Measurements from ENCODE around the gene MBOAT2.

MBOAT2 gene

DNA sequence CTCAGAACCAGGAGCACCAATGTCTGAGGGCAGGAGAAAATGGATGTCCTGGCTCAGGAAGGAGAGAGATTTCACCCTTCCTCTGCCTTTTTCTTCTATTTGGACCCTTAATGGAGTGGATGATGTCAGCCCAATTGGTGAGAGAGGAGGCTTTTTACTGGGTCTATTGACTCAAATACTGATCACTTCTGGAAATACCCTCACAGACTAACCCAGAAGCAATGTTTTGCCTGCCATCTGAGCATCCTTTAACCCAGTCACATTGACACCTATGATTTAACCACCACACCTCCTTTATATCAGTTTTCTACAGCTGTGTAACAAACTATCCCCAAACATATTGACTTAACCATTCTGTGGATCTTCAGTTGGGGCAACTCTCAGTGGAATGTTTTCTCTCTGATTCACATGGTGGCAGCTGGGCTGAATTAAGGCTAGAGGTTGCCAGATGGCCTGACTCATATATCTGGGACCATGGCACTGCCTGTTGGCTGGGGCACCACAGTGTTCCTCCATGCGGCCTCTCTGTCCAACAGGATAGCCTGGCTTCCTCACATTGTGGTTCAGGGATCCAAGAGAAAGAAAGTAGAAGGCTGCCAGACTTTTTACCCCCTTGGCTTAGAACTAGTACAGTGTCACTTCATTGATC, 18.2 kb upstream of the MBOAT2 start:
- no peak overlapping the region for H3K9ac ChIP-seq (ENCODE audit: low read depth, low read length)
- ATAC-seq (ENCODE audit: insufficient read depth, low read depth): no peak
- no peak for DNase-seq
- H3K27me3 ChIP-seq (ENCODE audit: insufficient read depth, low read length, poor library complexity): no peaks in the 10 kb centered on the region
- H3K79me2 ChIP-seq (ENCODE audit: insufficient read depth, low read length): no peaks in the 10 kb centered on the region
- no peak overlapping the region for H3K4me2 ChIP-seq (ENCODE audit: insufficient read depth, low read length)
- no peaks in the 10 kb centered on the region for H3K9me3 ChIP-seq (ENCODE audit: insufficient read depth, low read length, severe bottlenecking)
- H3K27ac ChIP-seq (ENCODE audit: low read length): no peak overlapping the region
- no peak overlapping the region for H3K4me3 ChIP-seq (ENCODE audit: low read depth in 1 of 2, low read length in 2 of 2)
- H3K4me1 ChIP-seq (ENCODE audit: insufficient read depth, low read length): peaks cover 7% of the 10 kb centered on the region; the same call in 1 of the 2 replicates
- no peaks in the 10 kb centered on the region for H4K20me1 ChIP-seq (ENCODE audit: insufficient read depth, low read length)
- H3K36me3 ChIP-seq (ENCODE audit: insufficient read depth, low read length): no peaks in the 10 kb centered on the region
- TF ChIP-seq EZH2 (IDR thresholded peaks at IDR 0.05; ENCODE audit: borderline replicate concordance, low read depth, low read length, severe bottlenecking): no peak
- TF ChIP-seq, protein P1, sequence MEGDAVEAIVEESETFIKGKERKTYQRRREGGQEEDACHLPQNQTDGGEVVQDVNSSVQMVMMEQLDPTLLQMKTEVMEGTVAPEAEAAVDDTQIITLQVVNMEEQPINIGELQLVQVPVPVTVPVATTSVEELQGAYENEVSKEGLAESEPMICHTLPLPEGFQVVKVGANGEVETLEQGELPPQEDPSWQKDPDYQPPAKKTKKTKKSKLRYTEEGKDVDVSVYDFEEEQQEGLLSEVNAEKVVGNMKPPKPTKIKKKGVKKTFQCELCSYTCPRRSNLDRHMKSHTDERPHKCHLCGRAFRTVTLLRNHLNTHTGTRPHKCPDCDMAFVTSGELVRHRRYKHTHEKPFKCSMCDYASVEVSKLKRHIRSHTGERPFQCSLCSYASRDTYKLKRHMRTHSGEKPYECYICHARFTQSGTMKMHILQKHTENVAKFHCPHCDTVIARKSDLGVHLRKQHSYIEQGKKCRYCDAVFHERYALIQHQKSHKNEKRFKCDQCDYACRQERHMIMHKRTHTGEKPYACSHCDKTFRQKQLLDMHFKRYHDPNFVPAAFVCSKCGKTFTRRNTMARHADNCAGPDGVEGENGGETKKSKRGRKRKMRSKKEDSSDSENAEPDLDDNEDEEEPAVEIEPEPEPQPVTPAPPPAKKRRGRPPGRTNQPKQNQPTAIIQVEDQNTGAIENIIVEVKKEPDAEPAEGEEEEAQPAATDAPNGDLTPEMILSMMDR (IDR thresholded peaks at IDR 0.05; ENCODE audit: borderline replicate concordance, extremely low read depth, low read length, poor library complexity, severe bottlenecking): no peak
- H2AFZ ChIP-seq (ENCODE audit: low read depth, low read length): no peak overlapping the region

DNA sequence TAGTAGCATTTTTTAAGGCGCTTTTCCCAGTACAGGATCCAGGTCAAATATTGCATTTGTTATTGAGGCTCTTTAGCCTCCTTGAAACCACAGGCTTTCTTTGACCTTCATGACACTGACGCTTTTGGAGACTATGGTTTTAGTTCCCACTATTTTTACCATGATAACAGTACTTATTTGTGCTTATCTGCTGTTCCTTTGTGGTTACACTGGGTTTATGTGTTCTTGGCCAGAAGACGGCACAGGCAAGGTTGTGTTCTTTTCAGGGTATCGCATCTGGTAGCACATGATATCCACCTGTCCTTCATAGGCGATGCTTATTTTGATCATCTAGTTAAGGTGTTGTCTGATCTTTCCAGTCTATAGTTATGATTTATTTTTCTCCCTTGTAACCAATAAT, 16.8 kb upstream of the MBOAT2 start:
- Histone ChIP-seq H3K36me3 (ENCODE audit: insufficient read depth, low read length) (no peaks in the 10 kb centered on the region), H3K27me3 (ENCODE audit: insufficient read depth, low read length, poor library complexity) (no peaks in the 10 kb centered on the region), H2AFZ (ENCODE audit: low read depth, low read length) (no peak overlapping the region), H3K4me1 (ENCODE audit: insufficient read depth, low read length) (peaks cover 7% of the 10 kb centered on the region; the same call in 1 of the 2 replicates), H3K4me3 (ENCODE audit: low read depth in 1 of 2, low read length in 2 of 2) (no peak overlapping the region), H4K20me1 (ENCODE audit: insufficient read depth, low read length) (no peaks in the 10 kb centered on the region), H3K79me2 (ENCODE audit: insufficient read depth, low read length) (no peaks in the 10 kb centered on the region), H3K9me3 (ENCODE audit: insufficient read depth, low read length, severe bottlenecking) (no peaks in the 10 kb centered on the region), H3K9ac (ENCODE audit: low read depth, low read length) (no peak overlapping the region), H3K27ac (ENCODE audit: low read length) (no peak overlapping the region), H3K4me2 (ENCODE audit: insufficient read depth, low read length) (no peak overlapping the region)
- TF ChIP-seq, protein P1 (IDR thresholded peaks at IDR 0.05; ENCODE audit: borderline replicate concordance, extremely low read depth, low read length, poor library complexity, severe bottlenecking): no peak
- no peak for TF ChIP-seq EZH2 (IDR thresholded peaks at IDR 0.05; ENCODE audit: borderline replicate concordance, low read depth, low read length, severe bottlenecking)
- DNase-seq: no peak
- ATAC-seq (ENCODE audit: insufficient read depth, low read depth): no peak

DNA sequence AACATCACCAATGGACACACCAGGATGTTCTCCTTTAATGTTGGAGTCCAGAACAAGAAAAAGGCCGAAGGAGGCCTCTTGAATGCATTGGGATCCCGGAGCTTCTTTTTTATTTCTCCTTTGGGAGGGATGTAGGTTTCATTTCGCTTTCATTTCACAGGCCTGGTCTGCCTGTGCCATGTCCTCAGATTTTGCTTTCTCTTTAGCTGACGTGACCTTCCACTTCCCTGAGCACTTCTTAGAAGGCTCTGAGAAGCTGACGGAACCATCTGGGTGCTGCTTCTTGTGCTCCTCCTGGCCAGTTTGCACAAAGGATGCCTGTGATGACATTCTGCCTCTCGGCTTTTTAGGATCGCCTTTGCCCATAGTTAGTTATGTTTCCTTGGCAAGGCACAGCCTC, 15.1 kb upstream of the MBOAT2 start:
- H3K4me3 ChIP-seq (ENCODE audit: low read depth in 1 of 2, low read length in 2 of 2): no peak overlapping the region
- H3K9ac ChIP-seq (ENCODE audit: low read depth, low read length): no peak overlapping the region
- H3K27me3 ChIP-seq (ENCODE audit: insufficient read depth, low read length, poor library complexity): no peaks in the 10 kb centered on the region
- peak; percentile 77 for ATAC-seq (ENCODE audit: insufficient read depth, low read depth)
- H3K4me1 ChIP-seq (ENCODE audit: insufficient read depth, low read length): peaks cover 7% of the 10 kb centered on the region; the same call in 1 of the 2 replicates
- H3K27ac ChIP-seq (ENCODE audit: low read length): no peak overlapping the region
- TF ChIP-seq, protein P1 (IDR thresholded peaks at IDR 0.05; ENCODE audit: borderline replicate concordance, extremely low read depth, low read length, poor library complexity, severe bottlenecking): no peak
- TF ChIP-seq EZH2 (IDR thresholded peaks at IDR 0.05; ENCODE audit: borderline replicate concordance, low read depth, low read length, severe bottlenecking): no peak
- DNase-seq: no peak
- H3K4me2 ChIP-seq (ENCODE audit: insufficient read depth, low read length): no peak overlapping the region
- no peaks in the 10 kb centered on the region for H3K79me2 ChIP-seq (ENCODE audit: insufficient read depth, low read length)
- peak overlapping the region; percentile 41 for H2AFZ ChIP-seq (ENCODE audit: low read depth, low read length)
- H3K9me3 ChIP-seq (ENCODE audit: insufficient read depth, low read length, severe bottlenecking): no peaks in the 10 kb centered on the region
- H4K20me1 ChIP-seq (ENCODE audit: insufficient read depth, low read length): no peaks in the 10 kb centered on the region
- H3K36me3 ChIP-seq (ENCODE audit: insufficient read depth, low read length): no peaks in the 10 kb centered on the region
